Testis (tissue), 2 donors: ENCODE measurements around the gene MET.

ENCODE experiments used
- CTCF ChIP-seq, 3 experiments: fragments of 450-650 bp in 2 of 3; fragments of 200-600 bp in 1 of 3; sonication (generic) in 1 of 3; IDR thresholded peaks; one replicate each; pipeline ENCODE4 v1.5.1; 2016 to 2019; ENCODE audit warnings: antibody characterized with exemption in 3 of 3, mild to moderate bottlenecking in 2 of 3, moderate library complexity in 1 of 3
- POLR2A ChIP-seq: fragments of 450-650 bp; IDR thresholded peaks from one replicate; pipeline ENCODE4 v1.6.1; 2017; ENCODE audit warnings: antibody characterized with exemption, mild to moderate bottlenecking, moderate library complexity

GRCh38 chr7:116786791-116787443 lies 114.9 kb downstream of the MET start:
- TF ChIP-seq POLR2A = no peak
- TF ChIP-seq CTCF (IDR thresholded peaks at IDR 0.05) = no peak
